Measurements from ENCODE around the gene GPC6.

GPC6 gene

GRCh38 chr13:94435604-94436226 is 1209.1 kb downstream of the GPC6 start:
- DNase-seq (ENCODE audit: low read depth in 1 of 2, low spot score in 1 of 2), result peak in 1 of 2 experiments; percentile 9
- TF ChIP-seq SPI1 (IDR thresholded peaks at IDR 0.05; ENCODE audit: borderline replicate concordance, low read depth), result no peak
- peak; percentile 29 for TF ChIP-seq CTCF (IDR thresholded peaks at IDR 0.05; ENCODE audit: insufficient read depth, low read length)
- no peak for TF ChIP-seq GABPA (IDR thresholded peaks at IDR 0.05; ENCODE audit: low read depth)
- Histone ChIP-seq H3K4me3 (replicated peaks; ENCODE audit: insufficient read depth, low read length) (no peak overlapping the region), H3K27me3 (ENCODE audit: insufficient read depth, poor library complexity, severe bottlenecking) (no peaks in the 10 kb centered on the region), H3K27ac (replicated peaks) (no peak overlapping the region)

GRCh38 chr13:94444826-94445225 is 1218.2 kb downstream of the GPC6 start:
- no peak overlapping the region for H3K4me3 ChIP-seq (replicated peaks; ENCODE audit: insufficient read depth, low read length)
- TF ChIP-seq POLR2AphosphoS5 (IDR thresholded peaks at IDR 0.05; ENCODE audit: low read depth), result no peak
- TF ChIP-seq REST (IDR thresholded peaks at IDR 0.05; ENCODE audit: insufficient replicate concordance, low read depth), result no peak
- no peak for TF ChIP-seq SPI1 (IDR thresholded peaks at IDR 0.05; ENCODE audit: borderline replicate concordance, low read depth)
- TF ChIP-seq CTCF (IDR thresholded peaks at IDR 0.05; ENCODE audit: insufficient read depth, low read length), result no peak
- DNase-seq (ENCODE audit: low read depth in 1 of 2, low spot score in 1 of 2), result no peak
- no peak overlapping the region for H3K27ac ChIP-seq (replicated peaks)
- no peaks in the 10 kb centered on the region for H3K27me3 ChIP-seq (ENCODE audit: insufficient read depth, poor library complexity, severe bottlenecking)

GRCh38 chr13:94454334-94454733 is 1227.7 kb downstream of the GPC6 start:
- no peak for TF ChIP-seq CTCF (IDR thresholded peaks at IDR 0.05; ENCODE audit: insufficient read depth, low read length)
- TF ChIP-seq POLR2AphosphoS5 (IDR thresholded peaks at IDR 0.05; ENCODE audit: low read depth), result no peak
- no peak for TF ChIP-seq REST (IDR thresholded peaks at IDR 0.05; ENCODE audit: insufficient replicate concordance, low read depth)
- TF ChIP-seq GABPA (IDR thresholded peaks at IDR 0.05; ENCODE audit: low read depth), result no peak
- Histone ChIP-seq H3K4me3 (replicated peaks; ENCODE audit: insufficient read depth, low read length) (no peak overlapping the region), H3K27me3 (ENCODE audit: insufficient read depth, poor library complexity, severe bottlenecking) (no peaks in the 10 kb centered on the region), H3K27ac (replicated peaks) (no peak overlapping the region)
- no peak for DNase-seq (ENCODE audit: low read depth in 1 of 2, low spot score in 1 of 2)

- Histone ChIP-seq H3K27ac (replicated peaks) (no peak overlapping the region), H3K4me3 (replicated peaks; ENCODE audit: insufficient read depth, low read length) (no peak overlapping the region), H3K27me3 (ENCODE audit: insufficient read depth, poor library complexity, severe bottlenecking) (no peaks in the 10 kb centered on the region)
- DNase-seq (ENCODE audit: low read depth in 1 of 2, low spot score in 1 of 2), result no peak
- TF ChIP-seq REST (IDR thresholded peaks at IDR 0.05; ENCODE audit: insufficient replicate concordance, low read depth) (no peak), GABPA (IDR thresholded peaks at IDR 0.05; ENCODE audit: low read depth) (no peak), CTCF (IDR thresholded peaks at IDR 0.05; ENCODE audit: insufficient read depth, low read length) (no peak), POLR2AphosphoS5 (IDR thresholded peaks at IDR 0.05; ENCODE audit: low read depth) (no peak), SPI1 (IDR thresholded peaks at IDR 0.05; ENCODE audit: borderline replicate concordance, low read depth) (no peak)
Measured at GRCh38 chr13:94454906-94455305, 1228.3 kb downstream of the GPC6 start.

Data from HL-60 (cell line).